ENCODE results near the gene ARID3C. TPM values are rescaled to one million over a fixed set of nuclear protein-coding genes. Genes with fewer than 3 reads are reported as not detected.
A peak's percentile ranks its signal among the peaks of the same experiment; 100 is the strongest.

Gene ARID3C
- total and polyA plus RNA-seq, 10 of the 15 experiments (the other 5 are each of a cell fraction or from before 2014, with no cell fraction given), result not detected

DNA sequence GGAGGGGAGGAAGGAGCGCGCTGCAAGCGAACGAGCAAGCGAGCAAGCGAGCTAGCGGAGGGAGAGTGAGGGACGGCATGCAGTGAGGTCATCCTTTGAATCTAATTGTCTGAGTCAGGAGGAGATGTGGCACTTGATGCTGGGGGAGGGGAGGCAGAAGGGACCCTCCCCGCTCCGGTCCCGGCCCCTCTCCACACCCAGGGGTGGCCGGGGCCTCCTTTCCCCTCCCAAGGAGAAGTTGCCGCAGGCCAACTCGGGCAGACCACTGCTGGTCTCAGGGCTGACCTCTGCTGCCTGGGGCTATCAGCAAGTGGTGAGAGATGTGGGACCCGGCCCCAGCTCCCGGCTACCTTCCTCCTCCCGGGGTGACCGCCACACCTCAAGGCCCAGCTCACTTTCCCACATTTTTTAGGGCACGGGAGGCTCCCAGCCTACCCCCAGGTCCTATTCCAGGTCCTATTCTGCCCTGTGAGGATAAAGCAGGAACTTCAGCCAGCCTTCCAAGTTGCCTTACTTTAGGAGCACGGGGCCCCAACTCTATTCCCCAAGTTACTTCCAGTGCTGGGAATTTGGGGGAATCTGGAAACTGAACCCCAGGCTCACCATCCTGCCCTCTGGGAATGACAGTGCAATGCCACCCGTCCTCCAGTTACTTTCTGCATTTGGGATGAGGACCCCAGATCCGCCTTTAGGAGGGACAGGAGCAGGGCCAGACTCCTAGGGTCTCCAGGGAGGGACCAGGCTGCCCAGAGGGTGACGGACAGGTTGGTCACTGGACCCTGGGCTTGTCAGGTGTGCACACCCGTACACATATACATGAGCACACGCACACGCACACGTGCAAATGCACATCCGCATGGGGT, 50.4 kb downstream of the ARID3C start (continued):
- TF ChIP-seq, protein P1, sequence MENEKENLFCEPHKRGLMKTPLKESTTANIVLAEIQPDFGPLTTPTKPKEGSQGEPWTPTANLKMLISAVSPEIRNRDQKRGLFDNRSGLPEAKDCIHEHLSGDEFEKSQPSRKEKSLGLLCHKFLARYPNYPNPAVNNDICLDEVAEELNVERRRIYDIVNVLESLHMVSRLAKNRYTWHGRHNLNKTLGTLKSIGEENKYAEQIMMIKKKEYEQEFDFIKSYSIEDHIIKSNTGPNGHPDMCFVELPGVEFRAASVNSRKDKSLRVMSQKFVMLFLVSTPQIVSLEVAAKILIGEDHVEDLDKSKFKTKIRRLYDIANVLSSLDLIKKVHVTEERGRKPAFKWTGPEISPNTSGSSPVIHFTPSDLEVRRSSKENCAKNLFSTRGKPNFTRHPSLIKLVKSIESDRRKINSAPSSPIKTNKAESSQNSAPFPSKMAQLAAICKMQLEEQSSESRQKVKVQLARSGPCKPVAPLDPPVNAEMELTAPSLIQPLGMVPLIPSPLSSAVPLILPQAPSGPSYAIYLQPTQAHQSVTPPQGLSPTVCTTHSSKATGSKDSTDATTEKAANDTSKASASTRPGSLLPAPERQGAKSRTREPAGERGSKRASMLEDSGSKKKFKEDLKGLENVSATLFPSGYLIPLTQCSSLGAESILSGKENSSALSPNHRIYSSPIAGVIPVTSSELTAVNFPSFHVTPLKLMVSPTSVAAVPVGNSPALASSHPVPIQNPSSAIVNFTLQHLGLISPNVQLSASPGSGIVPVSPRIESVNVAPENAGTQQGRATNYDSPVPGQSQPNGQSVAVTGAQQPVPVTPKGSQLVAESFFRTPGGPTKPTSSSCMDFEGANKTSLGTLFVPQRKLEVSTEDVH (IDR thresholded peaks at IDR 0.05; ENCODE audit: low read depth, partially characterized antibody), result no peak
- TF ChIP-seq FOXK2 (IDR thresholded peaks at IDR 0.05) (no peak), EGR1 (IDR thresholded peaks at IDR 0.05; ENCODE audit: borderline replicate concordance in 1 of 2, low read depth in 2 of 2, low read length in 2 of 2) (no peak), ATF3 (IDR thresholded peaks at IDR 0.05; ENCODE audit: borderline replicate concordance, extremely low read depth, low read depth, low read length) (no peak)

- Histone ChIP-seq H3K4me2 (ENCODE audit: control insufficient read depth, insufficient read depth) (no peak overlapping the region), H4K20me1 (ENCODE audit: control insufficient read depth, insufficient read depth) (peaks cover 3% of the 10 kb centered on the region), H3K36me3 (ENCODE audit: control insufficient read depth in 2 of 2, insufficient read depth in 2 of 2, low read length in 1 of 2) (no peaks in the 10 kb centered on the region), H3K9ac (ENCODE audit: control insufficient read depth, insufficient read depth, low read length) (no peak overlapping the region), H3K4me3 (no peak overlapping the region), H3K9me3 (replicated peaks; ENCODE audit: control insufficient read depth, insufficient read depth, low read length) (no peaks in the 10 kb centered on the region), H3K79me2 (ENCODE audit: control insufficient read depth, insufficient read depth, low read length) (no peaks in the 10 kb centered on the region), H3K4me1 (ENCODE audit: control insufficient read depth, insufficient read depth, low read length) (no peaks in the 10 kb centered on the region), H3K27me3 (replicated peaks in 1 of 2; ENCODE audit: control insufficient read depth in 2 of 2, insufficient read depth in 2 of 2, low read length in 1 of 2) (peaks cover 15 to 23% of the 10 kb centered on the region in 2 experiments), H2AFZ (ENCODE audit: control insufficient read depth, low read depth, low read length) (no peak overlapping the region), H3K27ac (ENCODE audit: control insufficient read depth, insufficient read depth) (no peak overlapping the region)
- intact Hi-C loops (cut with micrococcal nuclease; ENCODE audit: unreplicated experiment) (no loop called here), in situ Hi-C loops (cut with MboI) (no loop called here)
- 3% methylated on average over 31 of the region's 62 CpGs for WGBS (ENCODE audit: insufficient coverage, insufficient replicate concordance, low lambda C conversion rate, missing lambda C conversion rate)
- no peak for ATAC-seq
- BruUV-seq (replicated peaks), result no TSS peak
- no peak for FAIRE-seq
- DNase-seq (ENCODE audit: low read depth, low spot score), result no peak
- ChIA-PET RAD21 (ENCODE audit: unreplicated experiment) (no interaction called here), CTCF (no interaction called here), POLR2A (no interaction called here), SMC1A (ENCODE audit: uncharacterized antibody, unreplicated experiment) (no interaction called here)
- TF ChIP-seq RB1 (IDR thresholded peaks at IDR 0.05; ENCODE audit: borderline replicate concordance) (no peak), SUZ12 (IDR thresholded peaks at IDR 0.05; ENCODE audit: unreplicated experiment) (peak; percentile 52)
Observed at GRCh38 chr9:34577400-34578240, 51.2 kb downstream of the ARID3C start.
